ENCODE data around the gene PDCD1. TPM values are rescaled to one million over a fixed set of nuclear protein-coding genes. Genes with fewer than 3 reads are reported as not detected.

PDCD1 gene
- total and polyA plus RNA-seq, 2 experiments from 2014 or later = 0.44 TPM; not detected in 1

GRCh38 chr2:241895427-241895711 is 36.7 kb upstream of the PDCD1 start:
- no peak overlapping the region for H3K27ac ChIP-seq
- no peaks in the 10 kb centered on the region for H3K27me3 ChIP-seq
- H3K4me2 ChIP-seq = no peak overlapping the region
- H4K20me1 ChIP-seq (ENCODE audit: insufficient read depth, poor library complexity, severe bottlenecking) = no peaks in the 10 kb centered on the region
- DNase-seq (ENCODE audit: low spot score) = no peak
- peaks cover 9% of the 10 kb centered on the region for H3K4me1 ChIP-seq (ENCODE audit: insufficient read depth)
- WGBS (ENCODE audit: low lambda C conversion rate, missing lambda C conversion rate) = 86% methylated on average over 11 of the region's 11 CpGs
- no peaks in the 10 kb centered on the region for H3K36me3 ChIP-seq (replicated peaks; ENCODE audit: insufficient read depth, low read depth)
- H3K79me2 ChIP-seq = no peaks in the 10 kb centered on the region
- H3K9me2 ChIP-seq (replicated peaks; ENCODE audit: insufficient read depth) = no peaks in the 10 kb centered on the region
- no peaks in the 10 kb centered on the region for H3K9me3 ChIP-seq (ENCODE audit: low read depth)
- TF ChIP-seq EZH2phosphoT487 (IDR thresholded peaks at IDR 0.05; ENCODE audit: low read depth, severe bottlenecking, unreplicated experiment) (no peak), EZH2 (IDR thresholded peaks at IDR 0.05; ENCODE audit: borderline replicate concordance) (no peak)
- TF ChIP-seq, protein P1, sequence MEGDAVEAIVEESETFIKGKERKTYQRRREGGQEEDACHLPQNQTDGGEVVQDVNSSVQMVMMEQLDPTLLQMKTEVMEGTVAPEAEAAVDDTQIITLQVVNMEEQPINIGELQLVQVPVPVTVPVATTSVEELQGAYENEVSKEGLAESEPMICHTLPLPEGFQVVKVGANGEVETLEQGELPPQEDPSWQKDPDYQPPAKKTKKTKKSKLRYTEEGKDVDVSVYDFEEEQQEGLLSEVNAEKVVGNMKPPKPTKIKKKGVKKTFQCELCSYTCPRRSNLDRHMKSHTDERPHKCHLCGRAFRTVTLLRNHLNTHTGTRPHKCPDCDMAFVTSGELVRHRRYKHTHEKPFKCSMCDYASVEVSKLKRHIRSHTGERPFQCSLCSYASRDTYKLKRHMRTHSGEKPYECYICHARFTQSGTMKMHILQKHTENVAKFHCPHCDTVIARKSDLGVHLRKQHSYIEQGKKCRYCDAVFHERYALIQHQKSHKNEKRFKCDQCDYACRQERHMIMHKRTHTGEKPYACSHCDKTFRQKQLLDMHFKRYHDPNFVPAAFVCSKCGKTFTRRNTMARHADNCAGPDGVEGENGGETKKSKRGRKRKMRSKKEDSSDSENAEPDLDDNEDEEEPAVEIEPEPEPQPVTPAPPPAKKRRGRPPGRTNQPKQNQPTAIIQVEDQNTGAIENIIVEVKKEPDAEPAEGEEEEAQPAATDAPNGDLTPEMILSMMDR (IDR thresholded peaks at IDR 0.05; ENCODE audit: poor library complexity) = no peak
- H3K4me3 ChIP-seq = no peak overlapping the region
- no peak overlapping the region for H2AFZ ChIP-seq

DNA sequence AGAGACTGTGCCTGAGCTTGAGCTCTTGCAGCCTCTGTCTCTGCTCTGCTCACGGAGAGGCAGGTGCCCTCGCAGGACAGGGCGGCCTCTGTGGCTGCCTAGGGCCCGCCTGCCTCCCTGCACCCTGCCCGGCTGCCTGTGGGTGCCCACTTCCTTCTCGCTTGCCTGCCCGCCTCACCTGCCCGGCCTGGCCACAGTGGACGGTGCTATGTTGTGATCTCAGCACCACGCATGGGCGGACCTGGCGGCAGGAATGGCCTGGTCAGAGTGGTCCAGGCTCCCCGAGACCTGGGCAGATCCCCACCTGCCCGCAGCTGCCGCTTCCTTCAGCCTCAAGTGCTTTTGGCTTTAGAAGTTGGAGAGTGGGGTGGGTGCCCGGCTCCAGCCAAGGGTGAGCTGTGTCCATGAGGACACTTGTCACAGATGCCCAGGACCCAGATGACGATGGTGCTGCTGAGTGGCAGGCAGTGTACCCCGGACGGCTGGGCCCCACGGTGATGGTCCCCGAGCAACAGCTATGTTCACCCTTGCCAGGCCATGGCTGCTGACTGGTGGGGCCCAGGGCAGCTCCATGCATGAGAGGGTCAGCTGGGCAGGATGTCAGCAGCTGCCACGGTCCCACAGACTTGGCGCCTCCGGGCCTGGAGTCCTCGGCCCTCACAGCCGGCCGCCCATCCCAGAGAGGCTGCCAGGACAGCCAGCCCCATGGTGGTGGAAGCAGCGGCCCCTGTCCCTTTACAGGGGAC is 36.2 kb upstream of the PDCD1 start:
- peaks cover 9% of the 10 kb centered on the region for H3K4me1 ChIP-seq (ENCODE audit: insufficient read depth)
- 96% methylated on average over 28 of the region's 28 CpGs for WGBS (ENCODE audit: low lambda C conversion rate, missing lambda C conversion rate)
- no peak for TF ChIP-seq EZH2 (IDR thresholded peaks at IDR 0.05; ENCODE audit: borderline replicate concordance)
- no peaks in the 10 kb centered on the region for H3K36me3 ChIP-seq (replicated peaks; ENCODE audit: insufficient read depth, low read depth)
- H3K79me2 ChIP-seq = no peaks in the 10 kb centered on the region
- no peak overlapping the region for H3K4me2 ChIP-seq
- H3K9me3 ChIP-seq (ENCODE audit: low read depth) = no peaks in the 10 kb centered on the region
- no peaks in the 10 kb centered on the region for H3K27me3 ChIP-seq
- no peaks in the 10 kb centered on the region for H3K9me2 ChIP-seq (replicated peaks; ENCODE audit: insufficient read depth)
- no peak overlapping the region for H3K27ac ChIP-seq
- no peak overlapping the region for H3K4me3 ChIP-seq
- no peak for DNase-seq (ENCODE audit: low spot score)
- no peak overlapping the region for H2AFZ ChIP-seq
- no peaks in the 10 kb centered on the region for H4K20me1 ChIP-seq (ENCODE audit: insufficient read depth, poor library complexity, severe bottlenecking)

- TF ChIP-seq EZH2phosphoT487 (IDR thresholded peaks at IDR 0.05; ENCODE audit: low read depth, severe bottlenecking, unreplicated experiment) (no peak), EZH2 (IDR thresholded peaks at IDR 0.05; ENCODE audit: borderline replicate concordance) (no peak)
- TF ChIP-seq, protein P1 (IDR thresholded peaks at IDR 0.05; ENCODE audit: poor library complexity) = no peak
- DNase-seq (ENCODE audit: low spot score) = no peak
- Histone ChIP-seq H3K4me2 (no peak overlapping the region), H3K9me3 (ENCODE audit: low read depth) (no peaks in the 10 kb centered on the region), H3K4me3 (no peak overlapping the region), H3K36me3 (replicated peaks; ENCODE audit: insufficient read depth, low read depth) (no peaks in the 10 kb centered on the region), H3K27ac (no peak overlapping the region), H3K27me3 (no peaks in the 10 kb centered on the region), H2AFZ (no peak overlapping the region), H4K20me1 (ENCODE audit: insufficient read depth, poor library complexity, severe bottlenecking) (no peaks in the 10 kb centered on the region), H3K79me2 (no peaks in the 10 kb centered on the region), H3K4me1 (ENCODE audit: insufficient read depth) (peaks cover 7% of the 10 kb centered on the region), H3K9me2 (replicated peaks; ENCODE audit: insufficient read depth) (no peaks in the 10 kb centered on the region)
- WGBS (ENCODE audit: low lambda C conversion rate, missing lambda C conversion rate) = 95% methylated on average over 21 of the region's 23 CpGs
Observed at GRCh38 chr2:241894056-241894641, 35.5 kb upstream of the PDCD1 start.

GRCh38 chr2:241893265-241893664 is 34.6 kb upstream of the PDCD1 start:
- Histone ChIP-seq H3K36me3 (replicated peaks; ENCODE audit: insufficient read depth, low read depth) (no peaks in the 10 kb centered on the region), H3K9me2 (replicated peaks; ENCODE audit: insufficient read depth) (no peaks in the 10 kb centered on the region), H2AFZ (no peak overlapping the region), H3K79me2 (no peaks in the 10 kb centered on the region), H3K4me3 (no peak overlapping the region), H4K20me1 (ENCODE audit: insufficient read depth, poor library complexity, severe bottlenecking) (no peaks in the 10 kb centered on the region), H3K27ac (no peak overlapping the region), H3K9me3 (ENCODE audit: low read depth) (no peaks in the 10 kb centered on the region), H3K4me1 (ENCODE audit: insufficient read depth) (peaks cover 6% of the 10 kb centered on the region), H3K4me2 (no peak overlapping the region), H3K27me3 (no peaks in the 10 kb centered on the region)
- no peak for DNase-seq (ENCODE audit: low spot score)
- WGBS (ENCODE audit: low lambda C conversion rate, missing lambda C conversion rate) = 85% methylated on average over 16 of the region's 16 CpGs
- no peak for TF ChIP-seq EZH2phosphoT487 (IDR thresholded peaks at IDR 0.05; ENCODE audit: low read depth, severe bottlenecking, unreplicated experiment)
- TF ChIP-seq EZH2 (IDR thresholded peaks at IDR 0.05; ENCODE audit: borderline replicate concordance) = no peak
- TF ChIP-seq, protein P1 (IDR thresholded peaks at IDR 0.05; ENCODE audit: poor library complexity) = no peak
